Rectal smooth muscle tissue (tissue), 1 donor: ENCODE data around the gene CARS1.

Source experiments
- H3K27ac ChIP-seq: one replicate; pipeline ENCODE4 v1.7.0; 2013; ENCODE audit warnings: low read depth, low read length, inconsistent platforms
- H3K27me3 ChIP-seq: one replicate; pipeline ENCODE4 v1.7.0; 2013; ENCODE audit warnings: low read length; ENCODE audit not compliant: control insufficient read depth, insufficient read depth
- H3K36me3 ChIP-seq: one replicate; pipeline ENCODE4 v1.7.0; 2013; ENCODE audit warnings: low read length; ENCODE audit not compliant: control insufficient read depth, insufficient read depth
- H3K4me1 ChIP-seq: one replicate; pipeline ENCODE4 v1.7.0; 2013; ENCODE audit warnings: low read length; ENCODE audit not compliant: control insufficient read depth, insufficient read depth
- H3K4me3 ChIP-seq: one replicate; pipeline ENCODE4 v1.7.0; 2013; ENCODE audit warnings: low read length
- H3K9ac ChIP-seq: one replicate; pipeline ENCODE4 v1.7.0; 2013; ENCODE audit warnings: low read length

CARS1 gene

DNA sequence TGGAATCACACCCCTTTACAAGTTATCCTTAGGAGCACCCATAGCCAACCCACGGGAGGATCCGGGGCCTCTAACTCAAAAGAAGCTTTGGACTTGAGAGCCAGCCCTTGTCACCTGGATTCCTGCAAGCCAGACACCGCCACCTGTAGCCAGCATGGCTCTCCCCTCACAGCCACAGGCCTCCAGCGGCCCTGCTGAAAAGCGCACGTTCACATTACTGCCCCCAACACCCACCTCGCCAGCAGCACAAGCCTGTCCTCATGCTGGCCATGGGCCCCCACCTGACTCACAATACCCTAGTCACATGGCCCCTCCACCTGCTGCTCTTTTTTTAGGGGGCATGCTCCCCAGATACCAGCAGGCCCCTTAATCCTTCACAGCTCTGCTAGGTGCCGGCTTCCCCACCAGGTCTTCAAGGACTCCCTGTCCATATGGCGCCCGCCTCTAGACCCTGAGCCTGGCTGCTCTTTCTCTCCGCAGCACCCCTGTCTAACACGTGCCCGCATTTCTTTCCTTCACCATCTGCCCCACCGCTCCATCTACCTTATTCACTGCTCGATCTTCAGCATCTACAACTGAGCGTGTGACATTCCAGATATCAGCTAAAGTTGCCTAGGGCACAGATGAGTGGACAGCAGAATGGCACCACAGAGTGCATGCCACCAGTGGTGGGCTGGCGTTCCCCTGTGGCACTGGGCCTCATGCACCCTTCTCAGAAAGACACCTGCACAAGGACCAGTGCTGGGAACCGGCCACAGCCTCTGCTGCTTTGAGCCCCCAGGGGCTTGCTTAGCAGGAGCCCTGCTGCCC, 6.6 kb downstream of the CARS1 start:
- no peak overlapping the region for H3K4me3 ChIP-seq
- peaks cover 9% of the 10 kb centered on the region for H3K36me3 ChIP-seq
- no peak overlapping the region for H3K9ac ChIP-seq
- no peaks in the 10 kb centered on the region for H3K27me3 ChIP-seq
- H3K27ac ChIP-seq, result peak overlapping the region; percentile 83
- H3K4me1 ChIP-seq, result peaks cover 13% of the 10 kb centered on the region

DNA sequence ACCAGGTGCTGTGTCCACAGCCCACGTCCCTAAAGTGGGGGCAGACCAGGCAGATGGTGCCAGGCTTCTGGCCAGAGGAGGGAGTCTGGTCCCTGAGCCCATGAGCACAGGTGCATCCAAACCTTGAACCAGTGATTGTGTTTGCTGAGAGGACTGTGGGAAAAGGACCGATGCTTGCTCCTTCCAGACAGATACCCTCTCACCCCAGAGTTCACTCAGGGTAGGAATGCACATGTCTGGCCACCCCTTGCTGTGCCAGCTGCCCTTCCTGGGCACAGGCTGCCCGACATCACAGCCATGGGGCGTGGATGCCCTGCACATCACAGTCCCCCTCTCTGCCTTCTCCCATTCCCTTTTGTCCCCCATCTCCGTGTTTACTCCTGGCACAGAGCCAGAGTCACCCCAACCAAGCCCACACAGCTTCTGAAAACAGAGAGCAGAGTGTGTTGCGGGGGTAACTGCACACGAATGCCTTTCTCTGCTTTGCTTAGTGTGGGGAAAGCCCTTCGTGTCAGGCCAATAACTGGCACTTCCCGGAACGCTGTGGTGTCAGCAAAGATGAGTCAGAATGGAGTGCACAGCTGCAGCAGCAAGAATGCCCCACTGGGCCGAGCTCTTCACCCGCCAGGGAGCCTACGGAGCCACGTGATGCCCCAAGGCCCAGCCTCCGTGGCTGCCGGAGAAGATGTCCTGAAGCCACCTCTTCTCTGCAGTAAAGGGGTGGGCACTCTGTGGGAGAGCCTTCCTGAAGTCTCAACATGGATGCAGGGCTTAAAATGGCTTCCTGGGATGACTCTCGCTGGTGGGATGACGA, 7.6 kb downstream of the CARS1 start:
- H3K27ac ChIP-seq, result peak overlapping the region; percentile 83
- peaks cover 13% of the 10 kb centered on the region for H3K4me1 ChIP-seq
- no peak overlapping the region for H3K9ac ChIP-seq

DNA sequence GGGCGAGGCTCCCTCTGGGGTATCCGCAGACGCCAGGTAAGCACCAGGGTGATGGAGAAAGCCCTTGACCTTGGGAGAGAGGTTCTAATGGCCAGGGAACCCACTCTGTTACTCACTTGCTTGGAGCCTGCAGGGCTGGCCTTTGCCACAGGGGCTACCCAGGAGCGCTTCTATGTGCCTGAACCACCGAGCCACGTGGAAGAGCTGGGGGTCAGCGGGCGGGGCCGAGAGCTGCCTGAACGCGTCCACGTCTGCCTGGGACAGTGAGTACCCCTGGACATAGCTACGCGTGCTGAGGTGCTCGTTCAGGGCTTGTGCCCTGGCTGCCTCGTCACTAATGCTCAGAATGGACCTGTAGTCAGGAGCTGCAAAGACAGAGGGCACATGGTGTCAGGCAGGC, 9.6 kb downstream of the CARS1 start:
- H3K4me1 ChIP-seq, result peaks cover 26% of the 10 kb centered on the region
- H3K36me3 ChIP-seq, result peaks cover 6% of the 10 kb centered on the region

More for the DNA sequence above, 7.6 kb downstream of the CARS1 start:
- no peaks in the 10 kb centered on the region for H3K27me3 ChIP-seq
- peaks cover 11% of the 10 kb centered on the region for H3K36me3 ChIP-seq
- peak overlapping the region; percentile 22 for H3K4me3 ChIP-seq

DNA sequence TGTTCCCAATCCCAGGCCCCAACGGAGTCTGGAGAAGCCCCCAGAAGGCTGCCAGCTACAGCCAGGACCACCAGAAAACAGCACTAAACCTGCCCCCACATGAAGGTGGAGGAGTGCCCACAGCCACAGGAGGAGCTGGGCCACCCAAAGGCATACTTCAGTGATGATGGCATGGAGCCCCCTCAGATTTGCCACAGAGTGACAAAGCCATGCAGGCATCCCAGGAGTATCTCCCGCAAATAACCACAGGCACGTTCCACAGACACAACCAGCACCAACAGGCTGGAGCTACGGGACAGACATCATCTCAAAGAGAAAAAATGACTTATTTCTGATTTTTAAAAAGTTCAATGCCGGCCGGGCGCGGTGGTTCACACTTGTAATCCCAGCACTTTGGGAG, 10.6 kb downstream of the CARS1 start:
- Histone ChIP-seq H3K9ac (no peak overlapping the region), H3K27ac (no peak overlapping the region), H3K27me3 (no peaks in the 10 kb centered on the region), H3K36me3 (peaks cover 10% of the 10 kb centered on the region), H3K4me3 (no peak overlapping the region), H3K4me1 (peaks cover 29% of the 10 kb centered on the region)

More for the DNA sequence above, 9.6 kb downstream of the CARS1 start:
- no peak overlapping the region for H3K27ac ChIP-seq
- H3K27me3 ChIP-seq, result no peaks in the 10 kb centered on the region
- no peak overlapping the region for H3K4me3 ChIP-seq
- H3K9ac ChIP-seq, result no peak overlapping the region

DNA sequence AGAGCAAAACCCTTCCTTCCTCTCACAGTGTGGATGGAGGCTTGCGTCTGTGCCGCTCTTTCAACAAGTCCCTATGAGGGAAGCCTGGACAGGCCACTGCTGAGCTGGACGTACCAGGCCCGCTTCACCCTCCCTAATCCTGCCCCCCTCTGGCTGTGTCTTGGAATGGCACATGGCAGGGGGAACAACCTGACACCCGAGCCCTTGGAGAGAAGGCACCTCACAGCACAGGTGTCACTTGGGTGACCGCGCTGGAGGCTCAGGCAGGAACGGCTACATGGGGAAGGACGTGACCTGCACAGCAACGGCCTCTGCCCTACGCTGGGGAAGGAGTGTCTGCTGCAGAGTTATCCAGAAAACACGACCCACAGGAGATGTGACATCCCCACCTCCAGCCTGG, 11.0 kb downstream of the CARS1 start:
- peaks cover 29% of the 10 kb centered on the region for H3K4me1 ChIP-seq
- no peaks in the 10 kb centered on the region for H3K27me3 ChIP-seq
- H3K27ac ChIP-seq, result no peak overlapping the region
- H3K4me3 ChIP-seq, result no peak overlapping the region
- no peak overlapping the region for H3K9ac ChIP-seq
- H3K36me3 ChIP-seq, result peaks cover 13% of the 10 kb centered on the region

DNA sequence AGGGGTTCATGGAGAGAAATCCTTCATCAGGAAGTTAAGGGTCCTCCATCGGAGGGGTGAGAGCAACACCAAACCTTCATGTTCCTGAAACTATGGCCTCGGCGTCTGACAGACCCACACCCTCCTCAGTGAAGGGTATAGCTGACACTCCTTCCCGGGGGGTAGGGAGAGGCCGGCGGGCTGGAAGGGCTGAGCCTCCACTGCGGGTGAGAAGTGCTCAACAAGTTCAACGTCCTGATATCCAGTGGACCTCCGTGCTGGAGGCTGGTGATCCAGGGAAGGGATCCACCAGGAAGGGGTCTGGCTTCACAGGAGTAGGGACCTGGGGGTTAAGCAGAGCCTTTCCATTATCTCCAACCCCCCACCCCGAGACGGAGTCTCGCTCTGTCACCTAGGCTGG, 12.3 kb downstream of the CARS1 start:
- Histone ChIP-seq H3K9ac (no peak overlapping the region), H3K4me3 (no peak overlapping the region), H3K27ac (no peak overlapping the region), H3K4me1 (peaks cover 22% of the 10 kb centered on the region), H3K27me3 (no peaks in the 10 kb centered on the region), H3K36me3 (peaks cover 13% of the 10 kb centered on the region)

DNA sequence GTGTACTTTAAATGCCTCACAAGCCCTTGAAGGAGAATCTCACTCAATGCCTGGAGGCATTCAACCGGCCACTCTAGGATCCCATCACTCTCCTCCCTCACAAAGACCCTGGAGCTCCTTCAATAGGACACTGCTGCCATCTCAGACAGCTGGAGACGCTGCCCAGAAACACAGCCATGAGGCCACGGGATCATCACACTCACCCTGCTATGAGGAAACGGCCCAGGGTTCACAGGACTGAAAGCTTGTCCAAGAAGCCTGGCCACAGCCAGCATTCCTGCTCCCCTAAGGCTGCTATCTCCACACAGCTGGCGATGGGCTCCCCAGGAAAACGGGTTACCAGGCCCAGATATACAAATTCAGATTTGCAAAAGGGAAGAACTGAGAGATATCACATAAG, 13.2 kb downstream of the CARS1 start:
- H3K27ac ChIP-seq, result peak overlapping the region; percentile 74
- no peak overlapping the region for H3K9ac ChIP-seq
- no peak overlapping the region for H3K4me3 ChIP-seq
- H3K27me3 ChIP-seq, result no peaks in the 10 kb centered on the region
- H3K4me1 ChIP-seq, result peaks cover 16% of the 10 kb centered on the region
- H3K36me3 ChIP-seq, result peaks cover 20% of the 10 kb centered on the region

DNA sequence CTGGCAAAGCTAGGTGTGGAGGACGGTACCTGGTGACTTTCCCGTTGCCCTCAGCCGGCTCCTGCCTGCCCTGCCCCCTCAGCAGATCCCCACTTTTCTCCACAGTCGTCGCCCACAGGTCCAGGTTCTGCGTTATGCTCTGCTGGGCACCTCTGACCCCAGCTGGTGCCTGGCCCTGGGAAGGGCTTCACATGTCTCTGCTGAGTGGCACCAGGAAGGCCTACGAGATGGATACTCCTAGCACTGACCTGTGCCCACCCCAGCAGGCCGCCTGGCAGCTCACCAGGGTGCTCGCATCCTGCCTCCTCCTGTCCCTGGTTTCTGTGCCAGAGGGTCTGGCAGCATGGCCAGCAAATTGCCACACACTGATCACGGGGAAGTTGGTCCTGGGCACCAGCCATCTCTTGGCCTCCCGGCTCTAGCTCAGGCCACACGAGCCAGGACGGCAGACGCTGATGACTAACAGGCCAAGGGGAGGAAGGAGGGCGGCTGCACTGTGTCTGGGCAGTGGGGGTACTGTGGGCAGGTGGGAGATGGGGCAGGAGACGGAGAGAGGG, 13.8 kb downstream of the CARS1 start:
- H3K27me3 ChIP-seq, result no peaks in the 10 kb centered on the region
- H3K4me3 ChIP-seq, result no peak overlapping the region
- H3K9ac ChIP-seq, result no peak overlapping the region
- peak overlapping the region; percentile 74 for H3K27ac ChIP-seq
- H3K4me1 ChIP-seq, result peaks cover 16% of the 10 kb centered on the region
- H3K36me3 ChIP-seq, result peaks cover 21% of the 10 kb centered on the region

DNA sequence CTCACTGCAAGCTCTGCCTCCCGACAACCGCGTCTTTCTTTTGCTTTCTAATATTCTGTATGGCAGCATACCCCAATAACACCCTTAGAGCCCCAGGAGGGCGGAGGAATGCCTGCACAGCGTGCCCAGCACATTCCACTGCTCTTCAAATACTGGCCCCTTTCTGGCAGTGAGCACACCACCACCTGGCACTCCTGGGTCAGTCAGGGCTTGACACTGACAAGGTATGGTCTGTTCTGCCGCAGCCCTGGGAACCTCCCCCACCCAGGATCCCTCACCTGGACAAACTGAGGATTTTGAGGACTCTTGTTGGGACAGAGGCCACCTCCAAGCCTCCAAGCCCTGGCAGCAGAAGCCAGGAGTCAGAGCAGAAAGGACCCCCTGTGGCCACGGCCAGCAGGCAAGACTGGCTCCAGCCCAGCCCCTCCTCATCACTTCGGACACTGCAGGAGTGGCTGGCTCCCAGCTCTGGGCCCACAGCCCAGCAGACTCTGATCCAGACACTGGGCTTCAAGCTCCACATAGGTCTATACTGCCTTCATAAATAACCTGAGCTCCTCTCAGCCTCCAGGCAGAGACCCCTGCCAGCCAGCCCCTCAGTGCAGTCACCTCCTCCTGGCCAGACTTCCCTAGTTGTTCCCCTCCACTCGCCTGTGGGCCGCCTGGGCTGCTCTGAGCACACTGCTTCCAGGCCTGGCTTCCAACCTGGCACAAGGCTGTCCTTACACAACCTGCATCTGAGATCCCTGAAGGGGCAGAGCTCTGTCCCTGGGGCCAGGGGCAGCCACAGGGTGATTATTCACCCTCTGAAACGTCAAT, 14.5 kb downstream of the CARS1 start:
- Histone ChIP-seq H3K4me1 (peaks cover 16% of the 10 kb centered on the region), H3K4me3 (no peak overlapping the region), H3K27me3 (no peaks in the 10 kb centered on the region), H3K36me3 (peaks cover 25% of the 10 kb centered on the region), H3K27ac (peak overlapping the region; percentile 74), H3K9ac (no peak overlapping the region)

DNA sequence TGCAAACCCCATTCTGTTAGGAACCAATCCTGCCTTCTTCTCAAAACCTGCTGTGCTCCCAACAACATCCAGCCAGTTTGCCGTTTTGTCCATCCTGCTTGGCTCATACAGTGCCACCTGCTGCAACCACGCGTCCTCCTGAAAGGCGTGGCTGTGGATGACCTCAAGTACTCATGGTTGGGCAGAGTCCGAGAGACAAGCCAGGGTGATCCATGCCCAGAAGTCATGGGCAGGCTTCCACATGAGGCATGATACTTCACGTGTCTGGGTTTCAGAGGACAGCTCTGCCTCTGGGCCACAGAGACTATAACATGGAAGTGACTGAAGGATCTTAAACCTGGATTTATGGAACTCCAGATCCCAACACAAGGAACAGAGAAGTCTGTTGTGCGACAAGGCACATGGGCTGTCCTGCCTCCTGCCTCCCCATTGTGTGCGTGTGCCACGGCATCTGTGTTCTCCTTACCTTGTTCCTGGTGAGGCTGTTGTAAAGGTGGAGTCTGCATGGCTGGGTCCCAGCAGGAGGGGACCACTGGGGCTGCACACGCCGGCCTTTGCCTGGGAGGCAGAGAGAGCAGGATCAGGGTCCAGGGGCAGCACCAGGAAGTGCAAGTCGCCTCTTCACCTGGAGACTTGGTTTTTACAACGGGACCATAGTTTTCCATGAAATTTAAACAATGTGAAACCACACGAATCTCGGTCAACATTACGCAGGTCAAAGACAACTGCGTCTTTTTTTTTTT, 15.4 kb downstream of the CARS1 start:
- H3K27ac ChIP-seq, result no peak overlapping the region
- H3K27me3 ChIP-seq, result no peaks in the 10 kb centered on the region
- H3K4me1 ChIP-seq, result peaks cover 16% of the 10 kb centered on the region
- no peak overlapping the region for H3K9ac ChIP-seq
- no peak overlapping the region for H3K4me3 ChIP-seq
- H3K36me3 ChIP-seq, result peaks cover 28% of the 10 kb centered on the region

DNA sequence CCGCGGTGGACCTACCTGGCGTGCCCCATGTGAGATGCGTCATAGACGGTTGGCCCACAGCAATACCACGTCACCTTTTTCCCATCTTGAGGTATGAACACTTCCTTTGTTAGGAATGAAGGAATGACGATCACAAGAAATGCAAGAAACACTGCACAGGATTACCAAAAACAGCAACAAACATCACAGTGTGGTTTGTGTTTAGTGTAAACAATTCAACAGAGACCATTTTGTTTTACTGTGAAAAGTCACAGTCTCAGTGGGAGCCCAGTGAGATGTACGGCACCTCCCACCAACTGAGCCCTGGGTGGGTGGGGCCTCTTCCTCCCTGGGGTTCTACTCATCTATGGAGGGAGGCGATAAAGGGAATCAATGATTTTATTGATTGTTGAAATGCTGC, 16.3 kb downstream of the CARS1 start:
- Histone ChIP-seq H3K27me3 (no peaks in the 10 kb centered on the region), H3K9ac (no peak overlapping the region), H3K4me1 (peaks cover 16% of the 10 kb centered on the region), H3K4me3 (no peak overlapping the region), H3K36me3 (peaks cover 29% of the 10 kb centered on the region), H3K27ac (no peak overlapping the region)
